ENCODE data around the gene NTRK2.

The NTRK2 gene

GRCh38 chr9:84950879-84951811 lies 281.6 kb downstream of the NTRK2 start:
- no peak for TF ChIP-seq CTCF (IDR thresholded peaks at IDR 0.05)
- no peak overlapping the region for H3K4me3 ChIP-seq
- no peak overlapping the region for H3K27ac ChIP-seq
- no peak for DNase-seq (ENCODE audit: low spot score)

- no peak for TF ChIP-seq CTCF (IDR thresholded peaks at IDR 0.05)
- H3K27ac ChIP-seq: no peak overlapping the region
- no peak for DNase-seq (ENCODE audit: low spot score)
- H3K4me3 ChIP-seq: no peak overlapping the region
These were observed 283.8 kb downstream of the NTRK2 start for GRCh38 chr9:84953252-84953773.

- TF ChIP-seq CTCF (IDR thresholded peaks at IDR 0.05): peak; percentile 87
- DNase-seq (ENCODE audit: low spot score): peak; percentile 87
- Histone ChIP-seq H3K4me3 (no peak overlapping the region), H3K27ac (no peak overlapping the region)
These were observed 284.5 kb downstream of the NTRK2 start for GRCh38 chr9:84953797-84954705.

GRCh38 chr9:84955155-84955554 lies 285.6 kb downstream of the NTRK2 start:
- DNase-seq (ENCODE audit: low spot score): no peak
- Histone ChIP-seq H3K27ac (no peak overlapping the region), H3K4me3 (no peak overlapping the region)
- no peak for TF ChIP-seq CTCF (IDR thresholded peaks at IDR 0.05)

- Histone ChIP-seq H3K4me3 (no peak overlapping the region), H3K27ac (no peak overlapping the region)
- DNase-seq (ENCODE audit: low spot score): no peak
- no peak for TF ChIP-seq CTCF (IDR thresholded peaks at IDR 0.05)
These were observed 286.4 kb downstream of the NTRK2 start for GRCh38 chr9:84955971-84956370.

GRCh38 chr9:84959339-84959738 lies 289.8 kb downstream of the NTRK2 start:
- no peak overlapping the region for H3K4me3 ChIP-seq
- H3K27ac ChIP-seq: no peak overlapping the region
- no peak for TF ChIP-seq CTCF (IDR thresholded peaks at IDR 0.05)
- no peak for DNase-seq (ENCODE audit: low spot score)
